Ovary (tissue), 9 donors: ENCODE results near the gene VILL. TPM values are rescaled to one million over a fixed set of nuclear protein-coding genes. Genes with fewer than 3 reads are reported as not detected.

ENCODE experiments used
- DNase-seq, 5 donors: peaks; one replicate each; pipeline ENCODE4 v3.0.0-alpha.2; 2019 to 2020
- H3K27ac ChIP-seq, 2 donors: fragments of 200-600 bp; one replicate each; pipeline versions ENCODE4 v1.5.1 to v1.8.0; 2019 to 2022
- H3K27me3 ChIP-seq: fragments of 200-600 bp; one replicate; pipeline ENCODE4 v1.8.0; 2022
- H3K36me3 ChIP-seq: fragments of 200-600 bp; sonication (generic); one replicate; pipeline ENCODE4 v1.5.1; 2019
- H3K4me1 ChIP-seq: one replicate; pipeline ENCODE4 v1.8.1; 2013; ENCODE audit warnings: mild to moderate bottlenecking, moderate library complexity; ENCODE audit not compliant: insufficient read depth
- H3K4me3 ChIP-seq: fragments of 200-600 bp; sonication (generic); one replicate; pipeline ENCODE4 v1.5.1; 2017
- H3K9me3 ChIP-seq, 2 donors: fragments of 200-600 bp in 1 of 2; sonication (generic) in 1 of 2; one replicate each; pipeline versions ENCODE4 v1.5.1 to v1.8.1; 2013 to 2019; ENCODE audit warnings: mild to moderate bottlenecking in 1 of 2, moderate library complexity in 1 of 2
- CTCF ChIP-seq, 3 donors: fragments of 450-650 bp in 2 of 3; fragments of 200-600 bp in 1 of 3; IDR thresholded peaks; one replicate each; pipeline versions ENCODE4 v1.5.1 to v1.8.0; 2016 to 2022; ENCODE audit warnings: antibody characterized with exemption in 3 of 3, mild to moderate bottlenecking in 1 of 3
- EP300 ChIP-seq: sonication (generic); formaldehyde crosslinking; IDR thresholded peaks from one replicate; pipeline ENCODE4 v1.6.1; 2017; ENCODE audit warnings: antibody characterized with exemption
- POLR2A ChIP-seq: fragments of 450-650 bp; IDR thresholded peaks from one replicate; pipeline ENCODE4 v1.6.1; 2017; ENCODE audit warnings: antibody characterized with exemption, mild to moderate bottlenecking, moderate library complexity
- WGBS, 3 donors: extraction: QIAGEN DNeasy Blood & Tissue Kit in 1 of 3; methylation state at CpG; one replicate each; pipeline versions ENCODE4 v1.1.5 to v1.1.7; 2013 to 2017; 5-methylcytosine and 5-hydroxymethylcytosine counted together
- intact Hi-C, 4 donors: fragments of 100-400 bp; cut with DNase I; formaldehyde crosslinking; loops; one replicate each; pipeline versions ENCODE4 v1.11.0 to v1.15.1; 2022 to 2023
- polyA plus RNA-seq, 2 donors: library from polyadenylated mRNA; stranded (reverse); fragments of 200-250 nt in 1 of 2; fragments of 350-450 nt in 1 of 2; fragmentation: Illumina TruSeq in 1 of 2; extraction: RNeasy Lipid Tissue Mini Kit (QIAGEN cat#74804) in 1 of 2; gene quantifications; one replicate each; pipeline ENCODE4 v1.2.3, GENCODE V29; 2013 to 2014
- total RNA-seq, 7 donors: library from RNA; depleted of rRNA in 2 of 7; stranded (reverse); fragments of >200 nt in 2 of 7; fragmentation: NEBNext Ultra II Directional in 3 of 7; extraction: Animal tissue kit (Norgen Biotek cat#: 25700) in 3 of 7; gene quantifications; one replicate each; pipeline versions ENCODE4 v1.1.0 to v1.2.4, GENCODE V29; 2016 to 2023
- donor health status: DM: no; HTN: no; CAD: no; lungs with moderate emphysema.
- donor health status: DM: no; HTN: no; CAD: no.
- donor health status: Bipolar disorder and iron deficiency.
- donor health status: DM: yes; HTN: yes; CAD: no.
- donor health status: DM: no; HTN: no; CAD: no.
- donor health status: DM: yes; HTN: yes; CAD: no.

VILL gene
- total and polyA plus RNA-seq, 9 donors: 4.8 to 13.2 (median 8.8) TPM

GRCh38 chr3:38036286-38036685 is 45.7 kb downstream of the VILL start:
- H3K4me1 ChIP-seq: peaks cover 2% of the 10 kb centered on the region
- DNase-seq: no peak
- H3K4me3 ChIP-seq: no peak overlapping the region
- WGBS, 3 donors: 77 to 80% (median 77%) methylated on average over 5 of the region's 5 CpGs
- no peaks in the 10 kb centered on the region for H3K9me3 ChIP-seq
- no peaks in the 10 kb centered on the region for H3K36me3 ChIP-seq
- intact Hi-C loops: no loop called here
- no peak overlapping the region for H3K27ac ChIP-seq
- H3K27me3 ChIP-seq: no peaks in the 10 kb centered on the region
- TF ChIP-seq POLR2A (no peak), EP300 (no peak), CTCF (IDR thresholded peaks at IDR 0.05) (no peak)

DNA sequence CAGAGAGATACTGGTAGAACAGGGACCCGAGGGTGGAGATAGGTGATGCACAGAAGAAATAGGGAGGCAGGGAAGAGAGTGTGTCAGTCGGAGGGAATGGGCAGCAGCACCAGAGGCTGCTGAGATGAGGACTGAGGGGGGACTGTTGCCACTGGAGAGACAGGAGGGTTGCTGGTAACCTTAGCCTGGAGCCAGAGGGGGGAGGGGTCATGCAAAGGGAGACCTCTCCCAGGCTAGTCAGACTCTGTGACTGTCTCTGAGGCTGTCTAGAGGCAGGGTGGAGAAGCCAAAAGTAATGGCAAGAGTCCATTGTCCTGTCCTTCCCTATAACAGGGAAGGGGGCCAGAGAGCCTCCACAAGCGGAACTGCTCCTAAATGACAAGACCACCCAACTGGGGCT is 46.3 kb downstream of the VILL start:
- H3K27me3 ChIP-seq: no peaks in the 10 kb centered on the region
- WGBS, 3 donors: 70 to 76% (median 74%) methylated on average over 3 of the region's 3 CpGs
- intact Hi-C loops: no loop called here
- no peak for DNase-seq
- no peaks in the 10 kb centered on the region for H3K9me3 ChIP-seq
- H3K4me3 ChIP-seq: no peak overlapping the region
- H3K4me1 ChIP-seq: peaks cover 2% of the 10 kb centered on the region
- no peak overlapping the region for H3K27ac ChIP-seq
- no peak for TF ChIP-seq CTCF (IDR thresholded peaks at IDR 0.05)
- TF ChIP-seq EP300: no peak
- TF ChIP-seq POLR2A: no peak
- H3K36me3 ChIP-seq: no peaks in the 10 kb centered on the region

DNA sequence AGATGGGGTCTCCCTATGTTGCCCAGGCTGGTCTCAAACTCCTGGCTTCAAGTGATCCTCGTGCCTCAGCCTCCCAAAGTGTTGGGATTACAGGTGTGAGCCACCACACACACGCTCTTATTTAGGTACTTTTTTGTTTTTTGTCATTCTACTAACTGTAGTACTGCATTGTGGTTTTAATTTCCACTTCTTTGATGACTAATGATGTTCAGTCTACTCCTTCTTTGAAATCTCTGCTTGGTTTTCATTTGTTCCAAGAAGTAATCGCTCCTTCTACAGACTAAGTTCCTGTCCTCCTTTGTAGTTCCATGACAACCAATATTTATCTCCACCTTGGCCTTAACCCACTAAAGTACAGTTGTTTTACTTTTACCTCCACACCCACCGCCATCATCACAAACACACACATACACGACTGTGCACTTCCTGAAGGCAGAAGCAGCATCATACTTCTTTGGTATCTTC is 47.9 kb downstream of the VILL start:
- peaks cover 2% of the 10 kb centered on the region for H3K4me1 ChIP-seq
- intact Hi-C loops: no loop called here
- TF ChIP-seq EP300: no peak
- no peak for TF ChIP-seq CTCF (IDR thresholded peaks at IDR 0.05)
- TF ChIP-seq POLR2A: no peak
- WGBS, 3 donors: 84 to 91% (median 90%) methylated on average over 5 of the region's 5 CpGs
- no peak overlapping the region for H3K27ac ChIP-seq
- H3K36me3 ChIP-seq: no peaks in the 10 kb centered on the region
- no peaks in the 10 kb centered on the region for H3K27me3 ChIP-seq
- DNase-seq: no peak
- no peak overlapping the region for H3K4me3 ChIP-seq
- no peaks in the 10 kb centered on the region for H3K9me3 ChIP-seq

GRCh38 chr3:38039101-38039898 is 48.7 kb downstream of the VILL start, which contains the start of gene DLEC1:
TSS of gene DLEC1 (plus strand) at chr3:38039208. CDS start at chr3:38039226, 18 bp downstream.
- intact Hi-C loops: no loop called here
- TF ChIP-seq CTCF (IDR thresholded peaks at IDR 0.05) (no peak), POLR2A (no peak), EP300 (no peak)
- Histone ChIP-seq H3K27ac (no peak within 1 kb of the TSS), H3K27me3 (no peaks in the 10 kb centered on the region), H3K36me3 (no peaks in the 10 kb centered on the region), H3K4me3 (peak within 1 kb of the TSS; percentile 42), H3K9me3 (no peaks in the 10 kb centered on the region), H3K4me1 (peaks cover 2% of the 10 kb centered on the region)
- peak; percentile 60 to 76 (median 71) for DNase-seq
- 2 to 3% (median 2%) methylated on average over 59 to 67 of the region's 67 CpGs for WGBS, 3 donors
